Neural progenitor cell (in vitro differentiated cells): ENCODE results near the gene TUBB2B.

Experiments
- CTCF ChIP-seq: fragments of 200-600 bp; sonication (generic); IDR thresholded peaks from 2 replicates; pipeline ENCODE4 v1.5.1; 2017; ENCODE audit warnings: antibody characterized with exemption, mild to moderate bottlenecking
- EZH2 ChIP-seq: fragments of 200-600 bp; sonication (generic); IDR thresholded peaks from 2 replicates; pipeline ENCODE4 v1.6.1; 2017; ENCODE audit warnings: antibody characterized with exemption, mild to moderate bottlenecking, moderate library complexity

- no peak for TF ChIP-seq CTCF
- TF ChIP-seq EZH2, result no peak
Observed at GRCh38 chr6:3205913-3206312, 21.5 kb downstream of the TUBB2B start.
